ENCODE data around the gene ANTXR2.

Gene ANTXR2

DNA sequence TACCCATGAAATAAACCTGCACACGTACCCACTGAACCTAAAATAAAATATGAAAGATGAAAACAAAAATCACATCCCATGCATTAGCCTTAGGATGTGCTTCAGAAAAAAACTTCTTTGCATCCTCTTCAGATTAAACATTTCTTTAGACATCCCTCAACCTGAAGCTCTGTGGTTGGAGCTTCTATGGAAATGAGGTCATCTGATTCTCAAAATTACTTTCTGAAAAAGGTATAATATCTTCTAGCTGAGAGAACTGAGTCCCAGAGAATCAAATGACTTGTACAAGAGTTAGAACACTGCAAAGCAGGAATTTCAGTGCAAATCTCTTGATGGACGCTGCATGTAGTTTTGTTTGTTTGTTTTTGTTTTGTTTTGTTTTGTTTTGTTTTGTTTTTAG lies 19.1 kb upstream of the ANTXR2 start:
- DNase-seq (ENCODE audit: low spot score): no peak

DNA sequence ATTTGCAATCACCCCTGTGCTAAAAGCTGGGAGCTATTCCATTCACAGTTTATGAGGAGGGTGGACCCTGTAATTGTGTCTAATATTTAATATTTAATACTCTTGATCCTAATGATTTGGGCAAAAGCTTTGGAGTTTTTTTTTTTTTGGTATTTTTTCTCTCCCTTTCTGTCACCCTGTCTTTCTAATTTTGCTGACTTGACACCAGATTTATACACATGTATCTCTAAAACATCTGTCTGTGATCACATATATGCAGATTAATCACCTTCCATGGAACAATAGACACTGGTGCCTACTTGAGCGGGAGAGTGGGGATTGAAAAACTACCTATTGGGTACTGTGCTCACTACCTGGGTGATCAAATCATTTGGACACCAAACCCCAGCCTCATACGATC lies 18.7 kb upstream of the ANTXR2 start:
- DNase-seq (ENCODE audit: low spot score): no peak

- no peak for DNase-seq (ENCODE audit: low spot score)
Observed at GRCh38 chr4:80091184-80091583, 18.2 kb upstream of the ANTXR2 start.

DNA sequence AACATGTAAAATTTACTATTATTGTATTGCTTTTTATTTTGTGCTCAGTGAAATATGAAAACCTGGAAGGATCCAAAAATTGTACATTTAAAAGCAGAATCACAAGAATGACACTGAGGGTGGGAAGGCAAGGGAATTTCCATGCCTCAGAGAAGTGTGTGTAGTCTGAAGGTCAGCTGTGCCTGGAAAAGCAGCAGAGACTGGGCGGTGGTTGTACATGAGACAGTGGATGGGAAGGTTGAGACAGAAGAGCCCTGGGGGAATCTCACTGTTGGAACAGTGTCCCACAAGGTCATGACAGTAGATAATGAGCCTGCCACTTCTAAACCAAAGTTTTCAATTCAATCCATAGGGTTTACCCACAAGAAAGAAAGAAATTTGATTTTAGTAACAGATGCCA lies 17.1 kb upstream of the ANTXR2 start:
- DNase-seq (ENCODE audit: low spot score): no peak

- DNase-seq (ENCODE audit: low spot score): no peak
Observed at GRCh38 chr4:80088471-80088870, 15.4 kb upstream of the ANTXR2 start.

GRCh38 chr4:80086296-80086695 lies 13.3 kb upstream of the ANTXR2 start:
- no peak for DNase-seq (ENCODE audit: low spot score)

- DNase-seq (ENCODE audit: low spot score): no peak
Observed at GRCh38 chr4:80085081-80085480, 12.1 kb upstream of the ANTXR2 start.

- DNase-seq (ENCODE audit: low spot score): no peak
Observed at GRCh38 chr4:80082693-80083092, 9.7 kb upstream of the ANTXR2 start.

DNA sequence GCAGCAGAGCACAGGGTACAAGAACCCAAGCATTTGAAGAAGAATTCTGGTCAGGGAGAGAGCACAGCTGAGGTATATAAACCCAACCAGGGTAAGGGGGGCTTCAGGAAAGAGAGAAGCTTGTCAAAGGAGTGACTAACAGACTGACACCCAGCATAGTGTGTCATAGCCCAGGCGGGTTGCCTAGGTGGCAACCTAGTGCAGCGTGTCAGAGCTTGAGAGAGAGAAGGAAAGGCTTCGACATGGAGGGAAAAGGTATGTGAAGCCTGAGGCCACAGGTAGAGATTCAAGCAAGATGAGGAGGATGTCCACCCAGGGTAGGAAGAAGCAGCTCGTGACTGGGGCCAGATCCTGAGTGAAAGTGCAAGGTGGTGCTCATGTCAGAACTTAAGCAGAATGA lies 8.5 kb upstream of the ANTXR2 start:
- no peak for DNase-seq (ENCODE audit: low spot score)

- DNase-seq (ENCODE audit: low spot score): no peak
Observed at GRCh38 chr4:80079255-80079923, 6.4 kb upstream of the ANTXR2 start.

GRCh38 chr4:80078346-80079092 lies 5.5 kb upstream of the ANTXR2 start:
- DNase-seq (ENCODE audit: low spot score): no peak

- DNase-seq (ENCODE audit: low spot score): peak; percentile 97
Observed at GRCh38 chr4:80077639-80078038, 4.6 kb upstream of the ANTXR2 start.

- no peak for DNase-seq (ENCODE audit: low spot score)
Observed at GRCh38 chr4:80076681-80077080, 3.7 kb upstream of the ANTXR2 start.

DNA sequence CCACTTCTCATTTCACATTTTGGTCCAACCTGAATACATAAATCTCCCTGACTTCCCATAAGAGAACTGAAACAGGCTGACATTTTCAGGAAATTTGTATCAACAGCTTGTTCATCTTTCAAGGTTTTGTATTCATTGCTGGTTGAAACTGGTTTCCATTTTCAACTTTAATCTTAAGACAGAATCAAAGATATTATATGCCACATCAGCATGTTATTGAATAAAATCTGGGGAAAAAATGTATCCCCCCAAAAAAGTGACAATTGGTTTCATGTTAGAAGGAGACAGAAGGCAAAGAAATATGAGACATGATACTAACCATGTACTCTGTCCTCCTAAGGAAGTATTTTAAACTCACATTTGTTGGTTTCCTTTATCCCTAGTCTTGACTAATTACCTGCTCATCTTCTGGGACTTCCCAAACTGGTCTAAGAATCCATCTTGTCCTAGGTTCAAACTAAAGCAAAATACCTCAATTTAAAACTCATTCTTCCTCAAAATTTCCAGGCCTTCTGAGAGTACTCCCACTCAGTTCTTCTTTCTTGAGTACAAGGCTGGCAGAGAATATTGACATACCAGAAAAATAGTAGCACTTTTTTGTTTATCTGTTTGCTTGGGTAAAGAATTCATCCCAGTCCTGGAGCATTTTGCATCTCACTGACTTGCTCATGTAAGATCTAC lies 3.1 kb upstream of the ANTXR2 start:
- DNase-seq (ENCODE audit: low spot score): no peak

DNA sequence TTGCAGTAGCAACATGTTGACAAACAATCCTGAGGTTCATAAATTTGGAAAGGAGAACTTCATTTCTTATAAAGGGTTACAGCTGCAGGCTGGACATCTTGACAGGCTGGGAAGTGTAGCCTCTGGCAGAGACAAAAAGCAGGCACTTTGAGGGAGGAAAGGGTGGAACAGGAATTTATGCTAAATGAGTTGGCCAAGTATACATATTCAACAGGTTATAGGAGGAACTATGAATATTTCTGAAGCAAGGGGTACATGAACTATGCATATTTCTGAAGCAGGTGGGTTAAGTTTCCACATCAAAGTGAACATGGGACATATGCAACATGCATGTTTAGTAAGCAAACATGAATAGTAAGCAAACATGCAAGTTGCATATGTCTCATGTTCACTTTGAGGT lies 1.6 kb upstream of the ANTXR2 start:
- no peak for DNase-seq (ENCODE audit: low spot score)

- peak; percentile 84 for DNase-seq (ENCODE audit: low spot score)
Observed at GRCh38 chr4:80074069-80074468, 1.0 kb upstream of the ANTXR2 start.

GRCh38 chr4:80073473-80074008 lies 512 bp upstream of the ANTXR2 start:
- peak; percentile 79 for DNase-seq (ENCODE audit: low spot score)

DNA sequence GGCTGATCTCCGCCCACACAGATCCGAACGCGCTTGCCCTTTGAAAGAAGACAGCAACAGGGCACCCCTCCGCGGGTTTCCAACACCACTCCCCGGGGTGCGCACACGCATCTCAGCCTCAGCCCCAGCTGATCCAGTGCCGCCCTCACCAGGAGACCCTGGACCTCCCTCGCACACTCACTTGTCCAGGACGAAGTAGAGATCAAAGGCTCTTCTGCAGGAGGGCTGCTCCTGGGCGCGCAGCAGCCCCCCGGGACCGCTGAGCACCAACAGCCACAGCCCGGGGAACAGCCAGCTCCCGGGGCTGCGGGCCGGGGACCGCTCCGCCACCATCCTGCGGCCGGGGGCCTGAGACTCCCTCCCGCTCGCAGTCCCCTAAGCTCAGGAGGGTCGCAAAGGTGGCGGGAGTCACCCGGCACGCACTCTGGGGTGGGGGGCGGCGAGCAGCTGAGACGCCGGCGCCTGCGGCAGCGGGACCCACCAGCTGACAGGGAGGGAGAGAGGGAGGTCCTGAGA lies 743 bp downstream of the ANTXR2 start:
- peak; percentile 90 for DNase-seq (ENCODE audit: low spot score)

GRCh38 chr4:80071604-80072227 lies 1.3 kb downstream of the ANTXR2 start:
- DNase-seq (ENCODE audit: low spot score): no peak

DNA sequence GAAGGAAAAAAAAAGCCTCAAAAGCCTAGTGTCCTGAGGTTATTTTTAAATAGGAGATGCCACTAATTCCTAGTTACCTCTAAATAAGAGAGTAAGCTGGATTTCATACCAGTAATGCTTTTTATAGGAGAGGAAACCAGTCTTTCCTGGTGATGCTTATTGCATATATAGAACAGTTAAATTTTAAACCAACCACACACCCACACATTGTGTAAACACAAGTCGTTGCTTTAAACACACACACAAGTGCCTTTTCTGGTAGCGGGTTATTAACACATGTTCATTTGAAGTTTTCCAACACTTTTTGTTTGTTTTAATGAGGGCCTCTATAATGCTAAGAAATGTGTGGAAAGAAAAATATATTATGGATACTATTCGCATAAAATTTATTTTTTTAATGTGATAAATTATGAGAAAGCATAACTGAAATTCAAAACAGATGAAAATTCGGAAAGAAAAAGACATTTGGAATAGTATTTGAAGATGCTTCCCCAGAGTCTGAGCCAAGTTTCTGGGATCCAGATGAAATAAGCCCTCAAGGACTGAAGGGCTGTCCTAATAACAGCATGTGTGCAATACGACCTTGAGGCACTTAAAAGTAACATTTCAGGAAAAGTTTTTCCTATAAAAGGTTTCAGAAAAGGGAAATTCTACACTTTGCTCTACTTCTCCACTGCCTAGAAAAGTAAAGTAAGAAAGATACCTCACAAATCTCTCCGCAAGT lies 2.0 kb downstream of the ANTXR2 start:
- DNase-seq (ENCODE audit: low spot score): no peak
